ENCODE data around the gene LRRIQ1. TPM values are rescaled to one million over a fixed set of nuclear protein-coding genes. Genes with fewer than 3 reads are reported as not detected.

LRRIQ1 gene
- total RNA-seq, 1 experiment from 2014 or later: 0.40 TPM

DNA sequence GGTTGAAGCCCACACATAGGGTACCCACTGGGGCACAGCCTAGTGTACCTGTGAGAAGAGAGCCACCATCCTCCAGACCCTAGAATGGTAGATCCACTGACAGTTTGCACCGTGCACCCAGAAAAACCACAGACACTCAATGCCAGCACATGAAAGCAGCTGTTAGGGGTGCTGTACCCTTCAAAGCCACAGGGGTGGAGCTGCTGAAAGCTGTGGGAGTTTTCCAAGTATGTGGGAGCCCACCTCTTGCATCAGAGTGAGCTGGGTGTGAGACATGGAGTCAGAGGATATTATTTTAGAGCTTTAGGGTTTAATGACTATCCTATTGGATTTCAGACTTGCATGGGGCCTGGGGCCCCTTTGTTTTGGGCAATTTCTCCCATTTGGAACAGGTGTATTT, 30.5 kb upstream of the LRRIQ1 start:
- H3K79me2 ChIP-seq (ENCODE audit: low read length): no peaks in the 10 kb centered on the region
- no peaks in the 10 kb centered on the region for H3K27me3 ChIP-seq (ENCODE audit: low read length)
- ChIA-PET POLR2A (ENCODE audit: unreplicated experiment) (no interaction called here), CTCF (no interaction called here)
- no TSS peak for BruUV-seq (replicated peaks)
- TF ChIP-seq EZH2 (IDR thresholded peaks at IDR 0.05; ENCODE audit: low read length, unreplicated experiment): no peak
- TF ChIP-seq EZH2phosphoT487 (IDR thresholded peaks at IDR 0.05; ENCODE audit: borderline replicate concordance, low read length): no peak
- TF ChIP-seq, protein P1, sequence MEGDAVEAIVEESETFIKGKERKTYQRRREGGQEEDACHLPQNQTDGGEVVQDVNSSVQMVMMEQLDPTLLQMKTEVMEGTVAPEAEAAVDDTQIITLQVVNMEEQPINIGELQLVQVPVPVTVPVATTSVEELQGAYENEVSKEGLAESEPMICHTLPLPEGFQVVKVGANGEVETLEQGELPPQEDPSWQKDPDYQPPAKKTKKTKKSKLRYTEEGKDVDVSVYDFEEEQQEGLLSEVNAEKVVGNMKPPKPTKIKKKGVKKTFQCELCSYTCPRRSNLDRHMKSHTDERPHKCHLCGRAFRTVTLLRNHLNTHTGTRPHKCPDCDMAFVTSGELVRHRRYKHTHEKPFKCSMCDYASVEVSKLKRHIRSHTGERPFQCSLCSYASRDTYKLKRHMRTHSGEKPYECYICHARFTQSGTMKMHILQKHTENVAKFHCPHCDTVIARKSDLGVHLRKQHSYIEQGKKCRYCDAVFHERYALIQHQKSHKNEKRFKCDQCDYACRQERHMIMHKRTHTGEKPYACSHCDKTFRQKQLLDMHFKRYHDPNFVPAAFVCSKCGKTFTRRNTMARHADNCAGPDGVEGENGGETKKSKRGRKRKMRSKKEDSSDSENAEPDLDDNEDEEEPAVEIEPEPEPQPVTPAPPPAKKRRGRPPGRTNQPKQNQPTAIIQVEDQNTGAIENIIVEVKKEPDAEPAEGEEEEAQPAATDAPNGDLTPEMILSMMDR (conservative IDR thresholded peaks at IDR 0.05; ENCODE audit: low read depth, low read length): no peak
- no peaks in the 10 kb centered on the region for H4K20me1 ChIP-seq (ENCODE audit: low read length)
- intact Hi-C loops (cut with micrococcal nuclease): no loop called here
- no peak overlapping the region for H3K9ac ChIP-seq (ENCODE audit: low read length)
- H3K9me2 ChIP-seq (replicated peaks; ENCODE audit: low read length): no peaks in the 10 kb centered on the region
- ATAC-seq: no peak
- no peaks in the 10 kb centered on the region for H3K9me3 ChIP-seq (ENCODE audit: low read length)
- H3K27ac ChIP-seq (ENCODE audit: low read length): no peak overlapping the region
- H3K4me3 ChIP-seq (ENCODE audit: low read length): no peak overlapping the region
- H3K4me2 ChIP-seq (ENCODE audit: low read length): no peak overlapping the region
- no peak for DNase-seq
- no peak overlapping the region for H2AFZ ChIP-seq (ENCODE audit: low read length)
- H3K4me1 ChIP-seq (ENCODE audit: insufficient read depth, low read length): peaks cover 10% of the 10 kb centered on the region
- no peaks in the 10 kb centered on the region for H3F3A ChIP-seq (ENCODE audit: low read length, unreplicated experiment)
- no peaks in the 10 kb centered on the region for H3K36me3 ChIP-seq (ENCODE audit: low read depth, low read length)

DNA sequence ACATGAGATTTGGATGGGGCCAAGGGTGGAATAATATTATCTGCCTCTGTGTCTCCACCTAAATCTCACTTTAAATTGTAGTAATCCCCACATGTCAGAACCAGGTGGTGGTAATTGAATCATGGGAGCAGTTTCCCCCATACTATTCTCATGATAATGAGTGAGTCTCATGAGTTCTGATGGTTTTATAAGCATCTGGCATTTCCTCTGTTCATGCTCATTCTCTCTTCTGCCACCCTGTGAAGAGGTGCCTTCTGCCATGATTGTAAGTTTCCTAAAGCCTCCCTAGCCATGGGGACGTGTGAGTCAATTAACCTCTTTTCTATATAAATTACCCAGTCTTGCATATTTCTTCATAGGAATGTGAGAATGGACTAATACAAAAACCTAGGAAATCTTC, 29.9 kb upstream of the LRRIQ1 start:
- Histone ChIP-seq H3K4me2 (ENCODE audit: low read length) (no peak overlapping the region), H4K20me1 (ENCODE audit: low read length) (no peaks in the 10 kb centered on the region), H2AFZ (ENCODE audit: low read length) (no peak overlapping the region), H3K9me2 (replicated peaks; ENCODE audit: low read length) (no peaks in the 10 kb centered on the region), H3K9ac (ENCODE audit: low read length) (no peak overlapping the region), H3K9me3 (ENCODE audit: low read length) (no peaks in the 10 kb centered on the region), H3K79me2 (ENCODE audit: low read length) (no peaks in the 10 kb centered on the region), H3K4me3 (ENCODE audit: low read length) (no peak overlapping the region), H3K27me3 (ENCODE audit: low read length) (no peaks in the 10 kb centered on the region), H3K27ac (ENCODE audit: low read length) (no peak overlapping the region), H3F3A (ENCODE audit: low read length, unreplicated experiment) (no peaks in the 10 kb centered on the region), H3K36me3 (ENCODE audit: low read depth, low read length) (no peaks in the 10 kb centered on the region), H3K4me1 (ENCODE audit: insufficient read depth, low read length) (peaks cover 10% of the 10 kb centered on the region)
- BruUV-seq (replicated peaks): no TSS peak
- ATAC-seq (no peak), DNase-seq (no peak)
- no peak for TF ChIP-seq EZH2phosphoT487 (IDR thresholded peaks at IDR 0.05; ENCODE audit: borderline replicate concordance, low read length)
- TF ChIP-seq, protein P1 (conservative IDR thresholded peaks at IDR 0.05; ENCODE audit: low read depth, low read length): no peak
- no peak for TF ChIP-seq EZH2 (IDR thresholded peaks at IDR 0.05; ENCODE audit: low read length, unreplicated experiment)
- CTCF ChIA-PET: no interaction called here
- intact Hi-C loops (cut with micrococcal nuclease): no loop called here
- POLR2A ChIA-PET (ENCODE audit: unreplicated experiment): no interaction called here

DNA sequence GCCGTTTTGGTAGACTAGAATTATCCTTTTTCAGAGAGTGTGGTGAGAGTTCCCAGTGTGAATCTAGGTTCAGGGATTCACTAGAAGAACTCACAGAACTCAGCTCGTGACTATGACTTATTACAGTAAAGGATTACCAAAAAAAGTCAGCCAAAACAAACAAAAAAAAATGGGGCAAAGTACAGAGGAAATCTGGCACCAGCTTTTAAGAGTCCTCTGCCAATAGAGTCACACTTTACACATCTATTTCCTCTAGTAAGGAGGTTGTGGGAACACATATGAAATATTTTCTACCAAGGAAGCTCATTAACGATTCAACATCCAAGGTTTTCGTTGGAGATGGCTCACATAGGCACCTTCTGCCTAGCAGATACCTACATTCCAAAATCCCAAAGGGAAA, 28.3 kb upstream of the LRRIQ1 start:
- H3K27ac ChIP-seq (ENCODE audit: low read length): no peak overlapping the region
- no peaks in the 10 kb centered on the region for H3K9me3 ChIP-seq (ENCODE audit: low read length)
- no peaks in the 10 kb centered on the region for H4K20me1 ChIP-seq (ENCODE audit: low read length)
- no peaks in the 10 kb centered on the region for H3K9me2 ChIP-seq (replicated peaks; ENCODE audit: low read length)
- H3K4me3 ChIP-seq (ENCODE audit: low read length): no peak overlapping the region
- no peak overlapping the region for H3K9ac ChIP-seq (ENCODE audit: low read length)
- intact Hi-C loops (cut with micrococcal nuclease): loop anchor here (1.0 kb wide), 1 partner anchor 8 kb away; no protein-coding TSS in a partner anchor
- no peak overlapping the region for H2AFZ ChIP-seq (ENCODE audit: low read length)
- H3F3A ChIP-seq (ENCODE audit: low read length, unreplicated experiment): no peaks in the 10 kb centered on the region
- no peaks in the 10 kb centered on the region for H3K36me3 ChIP-seq (ENCODE audit: low read depth, low read length)
- peaks cover 10% of the 10 kb centered on the region for H3K4me1 ChIP-seq (ENCODE audit: insufficient read depth, low read length)
- H3K4me2 ChIP-seq (ENCODE audit: low read length): peak overlapping the region; percentile 31; the same call in 1 of the 2 replicates
- no peaks in the 10 kb centered on the region for H3K79me2 ChIP-seq (ENCODE audit: low read length)
- no peaks in the 10 kb centered on the region for H3K27me3 ChIP-seq (ENCODE audit: low read length)
- no TSS peak for BruUV-seq (replicated peaks)
- TF ChIP-seq EZH2phosphoT487 (IDR thresholded peaks at IDR 0.05; ENCODE audit: borderline replicate concordance, low read length): no peak
- no peak for TF ChIP-seq EZH2 (IDR thresholded peaks at IDR 0.05; ENCODE audit: low read length, unreplicated experiment)
- TF ChIP-seq, protein P1 (conservative IDR thresholded peaks at IDR 0.05; ENCODE audit: low read depth, low read length): no peak
- ChIA-PET POLR2A (ENCODE audit: unreplicated experiment) (interaction anchor here (0.6 kb wide), 1 partner anchor 251 kb away, joined by 3 read pairs; no protein-coding TSS in a partner anchor), CTCF (interaction anchor here (0.6 kb wide), 2 partner anchors 107 to 546 kb away, joined by 3 read pairs; no protein-coding TSS in a partner anchor)
- ATAC-seq: peak; percentile 95
- DNase-seq: peak; percentile 79
